ENCODE results near the gene ADAMTSL1. TPM values are rescaled to one million over a fixed set of nuclear protein-coding genes. Genes with fewer than 3 reads are reported as not detected.

ADAMTSL1 gene
- total RNA-seq, 4 donors from 2014 or later = 2.0 to 7.3 (median 3.7) TPM

GRCh38 chr9:18941060-18941740 lies 467.2 kb downstream of the ADAMTSL1 start:
- TF ChIP-seq CTCF (IDR thresholded peaks at IDR 0.05) = no peak
- DNase-seq (ENCODE audit: low spot score) (no peak), ATAC-seq (ENCODE audit: low FRiP score) (no peak)

- DNase-seq (ENCODE audit: low spot score) (no peak), ATAC-seq (ENCODE audit: low FRiP score) (no peak)
- no peak for TF ChIP-seq CTCF (IDR thresholded peaks at IDR 0.05)
Observed at GRCh38 chr9:18942801-18943200, 468.8 kb downstream of the ADAMTSL1 start.

GRCh38 chr9:18947892-18948339 lies 474.0 kb downstream of the ADAMTSL1 start:
- DNase-seq (ENCODE audit: low spot score) (no peak), ATAC-seq (ENCODE audit: low FRiP score) (peak; percentile 49)

GRCh38 chr9:18951936-18952335 lies 478.0 kb downstream of the ADAMTSL1 start:
- no peak for ATAC-seq (ENCODE audit: low FRiP score)
- DNase-seq (ENCODE audit: low spot score) = no peak
- no peak for TF ChIP-seq CTCF (IDR thresholded peaks at IDR 0.05)

More at GRCh38 chr9:18947892-18948339, 474.0 kb downstream of the ADAMTSL1 start:
- no peak for TF ChIP-seq CTCF (IDR thresholded peaks at IDR 0.05)

- ATAC-seq (ENCODE audit: low FRiP score) = no peak
- TF ChIP-seq CTCF (IDR thresholded peaks at IDR 0.05) = no peak
- DNase-seq (ENCODE audit: low spot score) = no peak
Observed at GRCh38 chr9:18955626-18956025, 481.7 kb downstream of the ADAMTSL1 start.

Small RNA genes within 50 kb of the gene (small RNA-seq; reads per million reads assigned to genes)
- not detected for gene MIR3152

All from omental fat pad (tissue), 4 donors.